Liver (tissue), 2 donors: ENCODE results near the gene BEST2.

ENCODE experiments used
- ATF3 ChIP-seq: IDR thresholded peaks from 2 replicates; pipeline ENCODE4 v1.6.1; 2016; ENCODE audit warnings: antibody characterized with exemption
- HNF4G ChIP-seq: IDR thresholded peaks from 2 replicates; pipeline ENCODE4 v1.6.1; 2016; ENCODE audit warnings: antibody characterized with exemption
- JUND ChIP-seq, 2 donors: IDR thresholded peaks; 2 replicates each; pipeline ENCODE4 v1.6.1; 2016; ENCODE audit warnings: antibody characterized with exemption in 2 of 2
- donor health status: healthy.

DNA sequence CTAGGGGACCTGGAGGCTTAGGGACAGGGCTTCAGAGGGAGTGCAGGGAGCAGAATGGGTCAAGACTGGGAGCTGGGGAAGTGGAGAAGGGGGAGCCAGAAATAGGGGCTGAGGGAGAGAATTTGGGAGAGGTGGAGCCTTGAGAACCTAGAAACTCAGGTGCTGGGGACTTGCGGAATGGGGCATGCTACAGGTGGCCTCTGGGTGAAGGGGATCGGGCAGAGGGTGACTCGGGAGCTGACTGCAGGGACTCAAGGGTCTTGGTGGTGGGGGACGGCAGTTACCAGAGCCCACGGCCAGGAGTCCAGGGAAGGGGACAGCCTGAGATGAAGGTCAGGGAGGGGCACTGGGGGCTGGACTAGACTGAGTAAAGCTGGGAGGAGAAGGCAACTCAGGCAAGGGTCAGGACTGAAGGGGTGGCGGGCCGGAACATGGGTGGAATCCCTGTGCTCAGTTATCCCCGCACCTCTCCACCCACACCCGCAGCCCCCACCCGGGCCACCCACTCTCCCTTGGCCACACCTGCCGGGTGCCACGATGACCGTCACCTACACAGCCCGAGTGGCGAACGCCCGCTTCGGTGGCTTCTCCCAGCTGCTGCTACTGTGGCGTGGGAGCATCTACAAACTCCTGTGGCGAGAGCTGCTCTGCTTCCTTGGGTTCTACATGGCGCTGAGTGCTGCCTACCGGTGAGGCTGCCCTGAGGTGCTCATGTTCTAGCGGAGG is 628 bp downstream of the BEST2 start:
- no peak for TF ChIP-seq ATF3
- no peak for TF ChIP-seq JUND (IDR thresholded peaks at IDR 0.05)
- no peak for TF ChIP-seq HNF4G
